Uterus (tissue), 4 donors: Measurements from ENCODE around the gene P2RX3. TPM values are rescaled to one million over a fixed set of nuclear protein-coding genes. Genes with fewer than 3 reads are reported as not detected.

ENCODE experiments used
- DNase-seq, 2 donors: peaks; one replicate each; pipeline ENCODE4 v3.0.0-alpha.2; 2019 to 2020
- H3K27ac ChIP-seq, 2 donors: fragments of 200-600 bp; sonication (generic); 1 replicate in 1 of 2; 2 replicates in 1 of 2; pipeline ENCODE4 v1.5.1; 2016 to 2018
- H3K27me3 ChIP-seq, 2 donors: fragments of 200-600 bp; sonication (generic); one replicate each; pipeline ENCODE4 v1.5.1; 2018 to 2019; ENCODE audit warnings: control low read depth in 1 of 2
- H3K36me3 ChIP-seq, 2 donors: fragments of 200-600 bp; sonication (generic); one replicate each; pipeline ENCODE4 v1.5.1; 2019; ENCODE audit warnings: control low read depth in 1 of 2
- H3K4me1 ChIP-seq, 2 donors: fragments of 200-600 bp; sonication (generic); one replicate each; pipeline ENCODE4 v1.5.1; 2018 to 2019; ENCODE audit warnings: control low read depth in 1 of 2
- H3K4me3 ChIP-seq, 2 donors: fragments of 200-600 bp; sonication (generic); 1 replicate in 1 of 2; 2 replicates in 1 of 2; pipeline ENCODE4 v1.5.1; 2018 to 2019; ENCODE audit warnings: mild to moderate bottlenecking in 1 of 2
- H3K9me3 ChIP-seq, 2 donors: fragments of 200-600 bp; sonication (generic); one replicate each; pipeline ENCODE4 v1.5.1; 2019; ENCODE audit warnings: control low read depth in 1 of 2
- POLR2A ChIP-seq, 2 donors: fragments of 450-650 bp; IDR thresholded peaks; one replicate each; pipeline ENCODE4 v1.6.1; 2016; ENCODE audit warnings: antibody characterized with exemption in 2 of 2, mild to moderate bottlenecking in 1 of 2, moderate library complexity in 1 of 2
- intact Hi-C: fragments of 100-400 bp; cut with DNase I; formaldehyde crosslinking; loops from one replicate; pipeline ENCODE4 v1.15.1; 2023; ENCODE audit warnings: low total_unique reads
- total RNA-seq, 4 donors: library from RNA; depleted of rRNA in 3 of 4; stranded (reverse); fragments of >200 nt in 3 of 4; gene quantifications; one replicate each; pipeline versions ENCODE4 v1.1.0 to v1.2.4, GENCODE V29; 2014 to 2023
- TF ChIP-seq, protein P1 (sequence below), 4 experiments: fragments of 200-600 bp in 2 of 4; fragments of 450-650 bp in 2 of 4; sonication (generic) in 2 of 4; IDR thresholded peaks; one replicate each; pipeline ENCODE4 v1.5.1; 2016 to 2019; ENCODE audit warnings: antibody characterized with exemption in 4 of 4, mild to moderate bottlenecking in 2 of 4, moderate library complexity in 1 of 4
- donor health status: DM: yes; HTN: yes; CAD: no.

Gene P2RX3
- total RNA-seq, 4 donors from 2014 or later = 0.69 TPM; not detected in 3

DNA sequence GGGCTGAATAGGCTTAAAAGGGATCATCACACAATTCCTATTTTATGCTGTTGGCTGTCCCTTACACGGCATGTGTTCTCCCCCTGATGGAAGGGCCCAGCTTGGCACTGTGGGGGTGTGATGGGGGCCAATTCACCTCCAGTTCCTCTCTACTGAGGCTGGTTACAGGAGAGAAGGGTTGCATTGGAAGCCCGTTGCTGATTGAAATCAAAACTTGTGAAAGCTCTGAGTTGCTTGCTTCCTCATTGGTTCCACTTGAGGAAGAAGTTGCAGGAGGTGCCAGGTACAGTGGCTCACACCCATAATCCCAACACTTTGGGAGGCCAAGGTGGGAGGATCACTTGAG, 65.6 kb downstream of the P2RX3 start:
- TF ChIP-seq POLR2A (IDR thresholded peaks at IDR 0.05) = no peak
- TF ChIP-seq, protein P1, sequence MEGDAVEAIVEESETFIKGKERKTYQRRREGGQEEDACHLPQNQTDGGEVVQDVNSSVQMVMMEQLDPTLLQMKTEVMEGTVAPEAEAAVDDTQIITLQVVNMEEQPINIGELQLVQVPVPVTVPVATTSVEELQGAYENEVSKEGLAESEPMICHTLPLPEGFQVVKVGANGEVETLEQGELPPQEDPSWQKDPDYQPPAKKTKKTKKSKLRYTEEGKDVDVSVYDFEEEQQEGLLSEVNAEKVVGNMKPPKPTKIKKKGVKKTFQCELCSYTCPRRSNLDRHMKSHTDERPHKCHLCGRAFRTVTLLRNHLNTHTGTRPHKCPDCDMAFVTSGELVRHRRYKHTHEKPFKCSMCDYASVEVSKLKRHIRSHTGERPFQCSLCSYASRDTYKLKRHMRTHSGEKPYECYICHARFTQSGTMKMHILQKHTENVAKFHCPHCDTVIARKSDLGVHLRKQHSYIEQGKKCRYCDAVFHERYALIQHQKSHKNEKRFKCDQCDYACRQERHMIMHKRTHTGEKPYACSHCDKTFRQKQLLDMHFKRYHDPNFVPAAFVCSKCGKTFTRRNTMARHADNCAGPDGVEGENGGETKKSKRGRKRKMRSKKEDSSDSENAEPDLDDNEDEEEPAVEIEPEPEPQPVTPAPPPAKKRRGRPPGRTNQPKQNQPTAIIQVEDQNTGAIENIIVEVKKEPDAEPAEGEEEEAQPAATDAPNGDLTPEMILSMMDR (IDR thresholded peaks at IDR 0.05) = no peak
- Histone ChIP-seq H3K4me3 (no peak overlapping the region), H3K4me1 (no peaks in the 10 kb centered on the region), H3K27ac (no peak overlapping the region), H3K9me3 (no peaks in the 10 kb centered on the region), H3K36me3 (no peaks in the 10 kb centered on the region), H3K27me3 (no peaks in the 10 kb centered on the region)
- no peak for DNase-seq
- intact Hi-C loops = no loop called here

GRCh38 chr11:57405271-57405860, 67.2 kb downstream of the P2RX3 start:
- Histone ChIP-seq H3K4me3 (no peak overlapping the region), H3K36me3 (no peaks in the 10 kb centered on the region), H3K4me1 (no peaks in the 10 kb centered on the region), H3K27ac (no peak overlapping the region), H3K9me3 (no peaks in the 10 kb centered on the region), H3K27me3 (no peaks in the 10 kb centered on the region)
- no peak for DNase-seq
- intact Hi-C loops = no loop called here
- TF ChIP-seq, protein P1 (IDR thresholded peaks at IDR 0.05) = no peak
- TF ChIP-seq POLR2A (IDR thresholded peaks at IDR 0.05) = no peak

DNA sequence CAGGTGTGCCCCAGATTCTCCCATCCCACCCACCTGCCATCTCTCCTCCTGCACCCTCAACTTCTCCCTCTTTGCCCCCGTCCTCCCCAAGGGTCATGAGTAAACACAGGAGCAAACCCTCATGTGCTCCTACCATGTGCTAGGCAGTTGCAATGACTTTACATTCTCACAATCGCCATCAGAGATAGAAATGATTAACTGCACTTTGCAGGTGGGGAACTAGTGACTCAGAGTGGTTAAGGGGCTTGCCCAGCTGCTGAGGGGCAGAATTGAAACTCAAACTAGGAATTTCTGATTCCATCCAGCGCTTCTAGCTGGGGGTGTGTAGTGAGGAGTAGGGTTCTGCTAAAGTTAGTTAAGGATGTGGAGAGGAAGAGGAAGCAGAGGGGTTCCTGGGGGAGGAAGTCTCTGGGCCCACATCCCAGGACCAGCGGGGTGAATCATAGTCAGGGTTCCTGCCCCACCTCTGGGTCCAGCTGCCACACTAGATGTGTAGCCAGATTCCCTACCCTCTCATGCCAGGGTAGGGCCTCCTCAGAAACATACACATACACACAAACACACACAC, 68.3 kb downstream of the P2RX3 start:
- no peaks in the 10 kb centered on the region for H3K27me3 ChIP-seq
- H3K4me3 ChIP-seq = no peak overlapping the region
- peak overlapping the region; percentile 15 to 52 for H3K27ac ChIP-seq
- H3K4me1 ChIP-seq = no peaks in the 10 kb centered on the region
- TF ChIP-seq, protein P1 (IDR thresholded peaks at IDR 0.05) = no peak
- no peak for TF ChIP-seq POLR2A (IDR thresholded peaks at IDR 0.05)
- no peaks in the 10 kb centered on the region for H3K9me3 ChIP-seq
- DNase-seq = peak in 1 of 2 donors; percentile 28
- H3K36me3 ChIP-seq = no peaks in the 10 kb centered on the region
- intact Hi-C loops = no loop called here

- Histone ChIP-seq H3K27me3 (no peaks in the 10 kb centered on the region), H3K36me3 (no peaks in the 10 kb centered on the region), H3K4me1 (no peaks in the 10 kb centered on the region), H3K9me3 (no peaks in the 10 kb centered on the region), H3K27ac (peak overlapping the region; percentile 15 to 52), H3K4me3 (no peak overlapping the region)
- TF ChIP-seq POLR2A (IDR thresholded peaks at IDR 0.05) = no peak
- TF ChIP-seq, protein P1 (IDR thresholded peaks at IDR 0.05) = no peak
- intact Hi-C loops = no loop called here
- DNase-seq = no peak
Measured at GRCh38 chr11:57407010-57407920, 69.1 kb downstream of the P2RX3 start.

DNA sequence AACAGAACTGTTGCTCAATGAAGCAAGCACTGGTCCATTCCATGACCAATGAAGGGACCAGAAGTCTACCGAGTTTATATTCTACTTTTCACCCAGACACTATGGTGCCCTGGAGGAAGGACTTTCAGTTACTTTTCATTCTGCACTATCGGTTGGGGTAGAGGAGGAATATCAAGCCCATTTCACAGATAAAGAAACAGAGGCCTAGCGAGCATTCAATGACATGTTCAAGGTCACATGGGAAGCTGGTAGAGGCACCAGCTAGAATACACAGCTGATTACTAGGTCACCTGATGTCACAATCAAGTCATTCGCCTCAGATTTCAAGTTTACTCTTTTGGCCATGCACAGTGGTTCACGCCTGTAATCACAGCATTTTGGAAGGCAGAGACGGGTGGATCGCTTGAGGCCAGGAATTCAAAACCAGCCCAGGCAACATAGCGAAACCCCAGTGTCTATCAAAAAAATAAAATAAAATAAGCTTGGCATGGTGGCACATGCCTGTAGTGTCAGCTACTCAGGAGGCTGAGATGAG, 69.9 kb downstream of the P2RX3 start:
- no peaks in the 10 kb centered on the region for H3K4me1 ChIP-seq
- TF ChIP-seq, protein P1 (IDR thresholded peaks at IDR 0.05) = no peak
- TF ChIP-seq POLR2A (IDR thresholded peaks at IDR 0.05) = no peak
- H3K9me3 ChIP-seq = no peaks in the 10 kb centered on the region
- H3K4me3 ChIP-seq = no peak overlapping the region
- no peaks in the 10 kb centered on the region for H3K36me3 ChIP-seq
- no peak for DNase-seq
- intact Hi-C loops = no loop called here
- no peak overlapping the region for H3K27ac ChIP-seq
- no peaks in the 10 kb centered on the region for H3K27me3 ChIP-seq
